ENCODE measurements around the gene C3orf80.

GRCh38 chr3:160225176-160226025, at the start of gene C3orf80:
- TF ChIP-seq CTCF (IDR thresholded peaks at IDR 0.05), result peak; percentile 29
- no peak for TF ChIP-seq EZH2 (IDR thresholded peaks at IDR 0.05; ENCODE audit: borderline replicate concordance, insufficient read depth, low read depth, low read length, poor library complexity, severe bottlenecking)

Measured in B cell (primary cell).